Mononuclear cell (primary cell): ENCODE measurements around the gene TMEM138. TPM values are rescaled to one million over a fixed set of nuclear protein-coding genes. Genes with fewer than 3 reads are reported as not detected.
"Not testable (repeated sequence)": the region's sequence is repeated elsewhere in the genome, so short reads cannot be mapped to it uniquely, and the experiment has no call there.

Experiments used
- H3K27me3 ChIP-seq: 2 replicates; pipeline ENCODE4 v1.6.0; 2011; ENCODE audit warnings: low read length, control low read depth; ENCODE audit not compliant: insufficient read depth
- H3K4me1 ChIP-seq: 2 replicates; pipeline ENCODE4 v1.5.1; 2011; ENCODE audit warnings: mild to moderate bottlenecking, low read length, control low read depth; ENCODE audit not compliant: insufficient read depth
- H3K4me3 ChIP-seq: 2 replicates; pipeline ENCODE4 v1.5.1; 2011; ENCODE audit warnings: mild to moderate bottlenecking, low read length, moderate library complexity
- H3K9me3 ChIP-seq: 2 replicates; pipeline ENCODE4 v1.5.1; 2011; ENCODE audit warnings: low read depth, mild to moderate bottlenecking, control low read depth, low read length
- total RNA-seq: library from RNA; depleted of rRNA; stranded (reverse); fragments of >200 nt; gene quantifications from one replicate; pipeline ENCODE4 v1.2.3, GENCODE V29; 2012

Gene TMEM138
- total RNA-seq, 1 donor, result 40.5 TPM

DNA sequence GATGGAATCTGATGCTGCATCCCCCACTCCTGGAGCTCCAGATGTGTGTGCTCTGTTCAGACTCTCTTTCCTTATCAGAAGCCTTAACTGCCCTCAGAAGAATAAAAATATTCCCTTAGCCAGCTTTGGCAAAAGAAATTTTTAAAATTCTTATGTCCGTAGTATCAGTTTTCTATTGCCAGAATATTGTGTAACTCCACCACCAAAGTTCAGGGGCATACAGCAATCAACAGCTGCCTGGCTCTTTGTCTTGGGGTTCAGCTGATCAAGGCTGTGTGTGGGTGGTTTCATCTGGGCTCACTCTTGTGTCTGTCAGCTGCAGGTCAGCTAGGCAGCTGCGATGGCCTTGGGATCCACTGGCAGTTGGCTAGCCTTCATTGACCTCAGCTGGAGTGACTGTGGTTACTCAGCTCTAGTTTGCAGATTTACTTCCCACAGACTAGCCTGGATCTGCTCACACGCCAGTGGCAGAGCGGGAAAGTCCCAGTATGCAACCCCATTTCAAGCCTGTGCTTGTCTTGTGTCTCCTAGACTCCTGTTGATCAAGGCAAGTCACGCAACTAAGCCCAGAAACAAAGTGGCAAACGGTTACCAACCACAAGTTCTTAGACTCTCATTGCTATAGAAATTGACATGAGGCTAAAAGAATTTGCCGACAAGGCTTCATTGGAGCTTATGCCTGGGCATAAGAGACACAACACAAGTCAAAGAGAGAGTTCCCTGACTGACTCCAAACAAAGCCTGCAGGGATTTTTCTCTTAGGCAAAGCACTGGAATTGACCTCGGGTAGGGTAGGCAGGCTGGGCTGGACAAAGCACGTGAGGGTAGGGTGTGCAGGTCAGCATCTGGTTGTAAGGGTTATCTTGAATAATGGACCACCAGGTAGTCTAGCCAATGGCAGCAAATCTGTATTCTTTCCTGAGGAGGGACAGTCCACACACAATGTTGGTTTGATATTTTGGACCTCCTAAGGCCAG is 7.5 kb downstream of the TMEM138 start:
- Histone ChIP-seq H3K9me3 (no peaks in the 10 kb centered on the region), H3K4me1 (no peaks in the 10 kb centered on the region), H3K27me3 (no peaks in the 10 kb centered on the region), H3K4me3 (no peak overlapping the region)

DNA sequence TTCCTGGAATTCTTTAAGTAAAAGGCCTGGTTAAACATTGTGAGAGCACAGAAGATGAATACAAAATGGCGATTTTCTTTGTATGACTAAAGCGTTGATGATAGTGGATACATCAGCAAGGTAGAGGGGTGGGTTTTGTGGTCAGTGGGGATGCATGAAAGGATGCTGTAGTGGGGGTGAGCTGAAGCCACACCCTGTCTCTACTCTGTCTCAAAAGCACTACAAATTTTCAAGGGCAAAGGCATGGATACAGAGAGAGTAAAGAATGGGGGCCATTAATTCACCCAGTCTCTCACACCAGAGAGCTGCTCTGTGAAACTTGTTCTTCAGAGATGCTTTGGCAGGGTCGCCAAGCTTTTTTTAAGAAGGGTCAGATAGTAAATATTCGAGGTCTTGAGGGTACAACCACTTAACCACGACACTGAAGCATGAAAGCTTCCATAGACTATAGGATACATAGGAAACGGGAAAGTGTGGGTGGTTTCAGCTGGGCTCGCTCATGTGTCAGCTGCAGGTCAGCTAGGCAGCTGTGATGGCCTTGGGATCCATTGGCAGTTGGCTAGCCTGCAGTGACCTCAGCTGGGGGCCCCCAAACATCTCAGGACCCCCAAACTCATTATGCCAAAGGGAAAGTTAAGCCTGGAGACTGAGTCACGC is 8.3 kb downstream of the TMEM138 start:
- no peaks in the 10 kb centered on the region for H3K4me1 ChIP-seq
- H3K4me3 ChIP-seq, result no peak overlapping the region
- H3K27me3 ChIP-seq, result no peaks in the 10 kb centered on the region
- no peaks in the 10 kb centered on the region for H3K9me3 ChIP-seq

DNA sequence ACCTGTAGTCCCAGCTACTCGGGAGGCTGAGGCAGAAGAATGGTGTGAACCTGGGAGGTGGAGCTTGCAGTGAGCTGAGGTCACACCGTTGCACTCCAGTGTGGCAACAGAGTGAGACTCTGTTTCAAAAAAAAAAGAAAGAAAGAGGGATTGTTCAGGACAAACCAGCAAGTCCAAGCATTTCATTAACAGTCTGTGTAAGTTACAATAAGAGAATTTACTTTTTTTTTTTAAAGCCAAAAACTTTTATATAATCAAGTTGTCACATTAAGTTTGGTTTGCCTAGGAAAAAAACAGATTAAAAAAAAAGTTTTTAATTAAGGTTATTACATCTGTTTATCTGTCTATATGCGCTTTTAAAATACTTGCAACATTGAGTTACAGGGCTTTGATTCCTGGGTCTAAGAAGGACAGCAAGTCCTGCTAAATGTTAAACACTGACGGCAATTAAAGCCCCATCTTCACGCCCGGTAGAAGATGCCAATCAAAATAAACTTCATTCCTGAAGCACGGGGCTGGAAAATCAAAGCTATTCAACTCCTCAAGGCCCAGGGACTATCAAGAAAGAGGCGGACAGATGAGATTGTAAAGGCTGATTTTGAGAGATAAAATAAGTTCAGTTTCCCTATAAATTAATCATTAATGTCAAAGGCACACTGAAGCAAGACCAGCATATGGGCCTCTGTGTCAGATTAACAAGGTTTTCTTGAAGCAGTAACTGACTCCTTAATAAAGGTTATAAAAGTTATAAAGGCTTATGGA is 10.7 kb downstream of the TMEM138 start:
- peaks cover 1% of the 10 kb centered on the region for H3K4me1 ChIP-seq
- no peaks in the 10 kb centered on the region for H3K9me3 ChIP-seq
- no peaks in the 10 kb centered on the region for H3K27me3 ChIP-seq
- no peak overlapping the region for H3K4me3 ChIP-seq

DNA sequence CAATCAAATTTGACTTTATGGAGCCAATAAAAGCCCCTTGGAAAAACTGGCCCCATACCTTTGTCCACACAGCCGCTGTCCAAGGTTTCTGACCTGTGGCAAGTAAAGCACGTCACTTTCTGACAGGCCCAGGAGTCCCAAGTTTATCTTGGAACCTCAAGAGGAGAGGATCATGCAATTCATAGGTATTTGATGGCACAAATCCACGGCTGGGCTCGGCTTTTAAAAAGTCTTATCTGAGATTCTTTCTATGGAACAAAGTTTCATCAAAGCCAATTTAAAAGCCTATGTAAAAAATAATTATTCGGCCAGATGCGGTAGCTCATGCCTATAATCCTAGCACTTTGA is 13.6 kb downstream of the TMEM138 start:
- Histone ChIP-seq H3K9me3 (no peaks in the 10 kb centered on the region), H3K4me1 (peaks cover 17% of the 10 kb centered on the region)

DNA sequence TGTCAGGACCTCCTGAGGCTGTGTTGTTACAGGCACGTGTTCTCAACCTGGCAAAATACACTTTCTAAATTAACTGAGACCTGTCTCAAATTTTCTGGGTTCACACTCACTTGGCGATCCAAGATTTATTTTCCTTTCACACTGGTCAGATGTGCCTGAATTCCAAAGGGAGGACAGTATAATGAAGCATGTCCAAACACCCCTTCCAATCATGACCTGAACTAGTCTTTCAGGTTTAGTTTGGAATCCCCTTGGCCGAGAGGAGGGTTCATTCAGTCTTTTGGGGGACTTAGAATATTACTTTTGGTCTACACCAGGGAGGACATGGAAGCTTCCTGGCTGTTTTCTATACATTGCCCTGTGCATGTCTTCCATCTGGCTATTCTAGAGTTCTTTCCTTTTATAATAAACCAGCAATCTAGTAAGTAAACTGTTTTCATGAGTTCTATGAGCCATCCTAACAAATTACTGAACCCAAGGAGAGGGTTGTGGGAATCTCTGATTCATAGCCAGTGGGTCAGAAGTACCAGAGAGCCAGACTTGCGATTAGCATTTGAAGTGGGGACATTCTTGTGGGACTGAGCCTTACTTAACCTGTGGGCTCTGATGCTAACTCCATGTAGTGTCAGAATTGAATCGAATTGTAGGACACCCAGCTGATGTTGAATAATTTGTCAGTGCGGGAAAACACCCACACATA is 15.4 kb downstream of the TMEM138 start:
- Histone ChIP-seq H3K9me3 (no peaks in the 10 kb centered on the region), H3K4me1 (peaks cover 23% of the 10 kb centered on the region), H3K4me3 (no peak overlapping the region), H3K27me3 (no peaks in the 10 kb centered on the region)

More for the DNA sequence above, 13.6 kb downstream of the TMEM138 start:
- Histone ChIP-seq H3K27me3 (no peaks in the 10 kb centered on the region), H3K4me3 (no peak overlapping the region)

DNA sequence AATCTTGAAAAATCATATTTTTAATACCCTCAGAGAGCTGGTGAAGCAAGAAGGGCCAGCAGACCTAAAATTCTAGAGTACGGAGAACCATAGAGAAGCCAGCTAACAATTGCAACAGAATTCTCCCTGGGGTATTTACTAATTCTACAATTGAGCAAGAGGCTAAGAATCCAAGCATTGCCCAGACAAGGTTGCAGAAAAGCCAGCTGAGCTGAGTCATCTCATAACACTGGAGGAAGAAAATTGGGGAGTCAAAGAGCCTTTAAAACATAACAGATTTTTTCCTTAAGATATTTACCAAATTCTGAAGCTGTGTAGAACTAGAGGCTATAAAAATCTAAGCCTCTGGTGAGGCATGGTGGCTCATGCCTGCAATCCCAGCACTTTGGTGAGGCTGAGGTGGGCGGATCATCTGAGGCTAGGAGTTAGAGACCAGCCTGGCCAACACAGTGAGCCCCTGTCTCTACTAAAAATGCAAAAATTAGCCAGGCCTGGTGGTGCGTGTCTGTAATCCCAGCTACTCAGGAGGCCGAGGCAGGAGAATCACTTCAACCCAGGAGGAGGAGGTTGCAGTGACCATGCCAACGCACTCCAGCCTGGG is 16.6 kb downstream of the TMEM138 start:
- Histone ChIP-seq H3K9me3 (no peaks in the 10 kb centered on the region), H3K27me3 (no peaks in the 10 kb centered on the region), H3K4me3 (no peak overlapping the region), H3K4me1 (peaks cover 23% of the 10 kb centered on the region)

DNA sequence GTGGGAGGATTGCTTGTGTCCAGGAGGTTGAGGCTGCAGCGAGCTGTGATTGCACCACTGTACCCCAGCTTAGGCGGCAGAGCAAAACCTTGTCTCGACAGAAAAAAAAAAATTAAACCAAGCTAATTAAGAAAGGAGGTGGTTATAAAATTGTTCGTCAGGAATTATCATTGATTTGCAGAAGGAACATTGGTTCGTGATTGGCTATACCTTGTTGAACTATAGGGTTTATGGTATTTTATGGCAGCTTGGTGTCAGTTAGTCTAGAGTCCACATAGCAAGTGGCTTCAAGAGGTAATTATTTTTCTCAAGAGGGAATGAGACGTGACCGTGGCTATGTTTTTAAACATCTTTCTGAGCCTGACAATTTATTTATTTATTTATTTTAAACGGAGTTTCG is 18.7 kb downstream of the TMEM138 start:
- Histone ChIP-seq H3K9me3 (no peaks in the 10 kb centered on the region), H3K4me1 (peaks cover 23% of the 10 kb centered on the region), H3K4me3 (no peak overlapping the region), H3K27me3 (no peaks in the 10 kb centered on the region)

DNA sequence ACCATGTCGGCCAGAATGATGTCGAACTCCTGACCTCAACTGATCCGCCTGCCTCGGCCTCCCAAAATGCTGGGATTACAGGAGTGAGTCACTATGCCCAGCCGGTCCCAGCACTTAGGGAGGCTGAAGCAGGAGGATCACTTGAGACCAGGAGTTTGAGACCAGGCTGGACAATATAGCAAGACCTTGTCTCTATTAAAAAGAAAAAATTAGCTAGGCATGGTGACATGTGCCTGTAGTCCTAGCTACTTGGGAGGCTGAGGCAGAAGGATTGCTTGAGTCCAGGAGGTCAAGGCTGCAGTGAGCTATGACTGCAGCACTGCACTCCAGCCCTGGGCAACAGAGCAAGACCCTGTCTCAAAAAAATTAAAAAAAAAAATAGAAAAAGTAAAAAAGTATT is 21.7 kb downstream of the TMEM138 start:
- H3K27me3 ChIP-seq, H3K9me3 ChIP-seq, H3K4me3 ChIP-seq: not testable (repeated sequence)
- H3K4me1 ChIP-seq, result peaks cover 12% of the 10 kb centered on the region

DNA sequence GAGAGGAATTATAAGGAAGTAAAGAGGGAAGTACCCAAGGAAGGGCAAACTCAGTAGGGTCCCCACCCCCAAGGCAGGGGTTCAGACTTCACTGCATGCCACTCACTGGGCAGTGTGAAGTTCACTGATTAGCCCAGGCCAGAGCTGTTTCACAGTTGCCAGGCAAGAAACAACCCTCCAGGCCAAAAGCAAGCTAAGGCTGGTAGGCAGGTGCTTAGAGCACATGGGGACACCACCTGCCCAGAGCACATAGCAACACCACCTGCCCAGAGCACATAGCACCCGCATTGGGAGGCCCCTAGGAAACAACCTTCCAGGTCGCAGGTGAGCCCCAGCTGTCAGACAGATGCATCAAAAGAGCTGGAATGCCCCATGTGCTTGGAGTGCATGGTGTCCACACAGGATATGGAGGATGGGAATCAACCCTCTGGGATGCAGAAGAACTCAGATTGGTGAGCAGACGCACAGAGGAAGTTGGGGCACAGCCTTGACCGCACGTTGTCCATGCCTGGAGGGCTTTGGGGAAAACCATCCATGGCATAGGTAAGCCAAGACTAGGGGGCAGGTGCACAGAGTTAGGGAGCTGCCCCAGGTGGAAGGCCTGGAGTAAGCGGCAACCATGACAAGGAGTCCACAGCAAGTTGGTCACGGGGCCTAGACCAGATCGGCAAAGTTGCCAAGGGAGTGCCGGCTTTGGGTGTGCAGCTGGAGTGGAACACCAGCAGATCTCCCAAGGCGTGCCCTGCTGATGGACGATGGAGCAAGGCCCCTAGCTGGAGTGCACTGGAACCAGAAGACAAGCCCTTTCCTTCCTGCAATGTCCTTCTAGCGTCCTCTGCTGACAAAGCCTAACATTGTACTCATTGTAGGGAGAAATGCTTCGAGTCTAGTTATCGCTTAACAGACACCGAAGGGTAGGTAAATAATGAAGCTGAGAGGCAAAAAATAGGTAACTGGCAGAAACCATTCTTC is 22.4 kb downstream of the TMEM138 start:
- H3K9me3 ChIP-seq, result no peaks in the 10 kb centered on the region
- H3K4me3 ChIP-seq, result no peak overlapping the region

DNA sequence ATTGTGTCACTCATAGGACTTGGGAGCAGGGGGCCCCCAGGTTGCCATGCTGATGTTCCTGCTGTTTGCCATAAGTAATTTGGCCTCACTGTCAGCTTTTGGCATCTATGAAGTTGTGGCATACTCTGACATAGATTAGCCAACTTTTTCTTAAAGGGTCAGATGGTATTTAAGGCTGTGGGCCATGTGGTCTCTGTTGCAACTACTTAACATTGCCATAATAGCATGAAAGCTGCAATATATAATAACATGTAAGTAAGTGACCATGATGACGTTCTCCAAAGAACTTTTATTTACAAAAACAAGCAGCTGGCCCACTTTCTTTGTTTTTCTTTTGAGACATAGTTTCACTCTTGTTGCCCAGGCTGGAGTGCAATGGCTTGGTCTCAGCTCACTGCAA is 28.0 kb downstream of the TMEM138 start:
- peaks cover 19% of the 10 kb centered on the region for H3K4me1 ChIP-seq
- no peaks in the 10 kb centered on the region for H3K27me3 ChIP-seq
- H3K9me3 ChIP-seq, result no peaks in the 10 kb centered on the region
- no peak overlapping the region for H3K4me3 ChIP-seq

More for the DNA sequence above, 22.4 kb downstream of the TMEM138 start:
- H3K27me3 ChIP-seq, result no peaks in the 10 kb centered on the region
- H3K4me1 ChIP-seq, result peaks cover 6% of the 10 kb centered on the region

DNA sequence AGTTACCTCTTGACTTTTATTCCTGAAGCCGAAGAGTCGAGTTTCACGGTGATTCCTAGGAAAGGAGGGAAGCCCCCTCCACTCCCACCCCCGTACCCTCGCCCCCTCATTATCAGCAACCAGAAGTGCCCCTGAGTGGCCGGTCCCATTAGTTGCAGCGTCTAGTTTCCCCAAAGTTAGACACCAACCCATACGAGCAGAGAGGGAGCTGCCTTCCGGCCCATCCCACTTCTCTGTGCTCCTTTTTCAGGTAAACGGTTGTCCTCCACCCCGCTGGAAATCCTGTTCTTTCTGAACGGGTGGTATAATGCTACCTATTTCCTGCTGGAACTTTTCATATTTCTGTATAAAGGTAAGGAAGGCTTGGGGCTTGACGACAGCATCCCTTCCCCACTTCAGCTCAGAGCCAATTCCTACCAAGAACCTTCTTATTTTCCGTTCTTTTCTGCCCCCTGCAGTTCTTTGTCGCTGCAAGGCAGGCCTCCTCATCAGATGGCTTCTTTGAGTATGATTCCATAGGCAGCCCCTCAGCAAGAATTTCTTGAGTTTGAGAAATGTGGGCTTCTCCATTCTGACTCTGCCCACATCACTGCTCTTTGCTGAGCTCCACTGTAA is 30.9 kb downstream of the TMEM138 start:
- Histone ChIP-seq H3K4me3 (peak overlapping the region; percentile 65), H3K27me3 (no peaks in the 10 kb centered on the region), H3K4me1 (peaks cover 19% of the 10 kb centered on the region), H3K9me3 (no peaks in the 10 kb centered on the region)

DNA sequence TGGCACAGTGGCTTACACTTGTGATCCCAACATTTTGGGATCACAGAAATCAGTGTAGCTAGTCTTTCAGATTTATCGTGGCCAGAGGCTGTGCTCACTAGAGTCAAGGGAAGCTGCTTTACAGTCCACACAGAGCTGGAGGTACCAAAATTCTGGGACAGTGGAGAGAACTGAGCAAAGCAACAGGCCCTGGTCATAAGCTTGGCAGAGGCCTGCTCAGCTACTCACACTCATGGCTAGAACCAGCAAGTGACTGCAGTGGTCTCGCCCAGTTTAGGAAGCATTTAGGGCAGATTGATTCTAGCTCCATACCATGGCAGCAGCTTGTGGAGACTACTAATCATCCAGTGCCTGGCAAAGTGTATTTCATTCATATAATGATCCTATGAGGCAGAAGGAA is 39.0 kb downstream of the TMEM138 start:
- Histone ChIP-seq H3K9me3 (no peaks in the 10 kb centered on the region), H3K27me3 (no peaks in the 10 kb centered on the region)

DNA sequence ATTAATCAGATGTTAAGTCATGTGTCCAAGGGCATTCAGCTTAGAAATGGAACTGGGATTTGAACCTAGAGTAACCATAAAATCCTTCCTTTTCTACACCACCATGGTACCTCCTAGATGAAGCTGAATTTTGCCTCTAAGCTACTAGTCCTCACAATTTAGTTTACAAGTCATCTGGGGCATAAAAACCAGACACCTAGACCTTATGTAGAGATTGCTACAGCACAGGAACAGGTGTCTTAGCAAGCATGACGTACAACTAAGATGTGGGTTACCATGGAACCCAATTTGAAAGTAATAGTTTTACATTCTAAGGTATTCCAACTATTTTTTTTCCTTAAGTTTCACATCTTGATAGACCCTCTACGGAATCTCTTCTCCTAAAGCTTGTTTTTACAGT is 39.4 kb downstream of the TMEM138 start:
- H3K4me1 ChIP-seq, result no peaks in the 10 kb centered on the region
- no peaks in the 10 kb centered on the region for H3K27me3 ChIP-seq
- no peaks in the 10 kb centered on the region for H3K9me3 ChIP-seq
- no peak overlapping the region for H3K4me3 ChIP-seq

More for the DNA sequence above, 39.0 kb downstream of the TMEM138 start:
- Histone ChIP-seq H3K4me3 (no peak overlapping the region), H3K4me1 (no peaks in the 10 kb centered on the region)
